GM19452 (cell line): ENCODE measurements around the gene FOXL1.

ENCODE experiments used
- ATAC-seq: cut with Tn5 transposase; IDR thresholded peaks from one replicate; pipeline ENCODE4 v1.9.1; 2021; ENCODE audit not compliant: unreplicated experiment

Gene FOXL1

DNA sequence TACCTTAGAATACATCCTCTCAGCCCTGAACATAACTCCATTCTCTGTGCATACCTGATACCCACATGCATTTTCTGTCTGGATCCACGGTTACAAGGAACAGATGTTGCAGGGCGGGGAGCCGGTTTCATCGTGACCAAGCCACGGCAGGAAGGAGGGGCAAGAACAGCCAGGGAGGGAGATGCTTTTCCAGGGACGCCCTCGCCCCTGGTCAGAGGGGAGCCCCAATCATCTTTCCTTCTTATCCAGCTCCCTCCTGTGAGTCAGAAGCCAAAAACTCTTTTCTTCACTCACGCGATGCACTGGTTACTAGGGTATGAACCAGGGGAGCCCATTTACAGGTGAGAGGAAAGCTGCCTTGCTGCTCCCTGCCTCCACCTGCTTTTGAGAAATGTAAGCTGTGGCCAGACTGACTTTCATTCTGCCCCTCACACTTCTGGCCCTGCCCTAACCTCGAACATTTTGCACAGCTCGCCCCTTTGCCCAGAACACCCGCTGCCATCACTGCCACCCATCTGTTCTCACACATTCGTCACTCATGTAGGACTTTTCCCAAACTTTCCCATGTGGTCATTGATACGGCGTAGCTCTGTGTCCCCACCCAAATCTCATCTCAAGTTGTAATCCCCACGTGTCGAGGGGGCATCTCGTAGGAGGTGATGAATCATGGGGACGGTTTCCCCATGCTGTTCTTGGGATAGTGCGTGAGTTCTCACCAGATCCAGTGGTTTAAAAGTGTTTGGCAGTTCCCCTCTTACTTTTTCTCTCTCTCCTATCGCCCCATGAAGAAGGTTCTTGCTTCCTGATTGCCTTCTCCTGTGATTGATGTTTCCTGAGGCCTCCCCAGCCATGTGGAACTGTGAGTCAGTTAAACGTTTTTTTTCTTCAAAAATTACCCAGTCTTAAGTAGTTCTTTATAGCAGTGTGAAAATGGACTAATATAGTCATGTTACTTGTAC, 20.5 kb downstream of the FOXL1 start:
- ATAC-seq: no peak

DNA sequence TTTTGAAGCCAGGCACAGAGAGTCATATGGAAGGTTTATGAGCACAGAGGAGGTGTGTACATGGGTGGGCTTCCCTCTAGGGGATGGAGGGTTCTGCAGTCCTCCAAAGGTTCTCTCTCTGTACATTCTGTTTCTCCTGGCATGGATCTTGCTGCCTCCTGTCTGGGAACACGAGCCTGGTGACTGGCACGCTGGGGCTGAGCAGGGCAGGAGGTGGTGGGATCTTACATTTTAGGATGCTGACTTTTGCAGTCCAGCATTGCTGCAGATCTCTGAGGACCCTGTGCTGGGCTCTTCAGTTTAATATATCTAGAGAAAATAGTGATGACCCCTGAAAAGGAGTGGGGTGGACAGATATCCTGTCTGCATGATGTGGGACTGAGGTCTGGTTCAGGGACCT, 23.0 kb downstream of the FOXL1 start:
- no peak for ATAC-seq

DNA sequence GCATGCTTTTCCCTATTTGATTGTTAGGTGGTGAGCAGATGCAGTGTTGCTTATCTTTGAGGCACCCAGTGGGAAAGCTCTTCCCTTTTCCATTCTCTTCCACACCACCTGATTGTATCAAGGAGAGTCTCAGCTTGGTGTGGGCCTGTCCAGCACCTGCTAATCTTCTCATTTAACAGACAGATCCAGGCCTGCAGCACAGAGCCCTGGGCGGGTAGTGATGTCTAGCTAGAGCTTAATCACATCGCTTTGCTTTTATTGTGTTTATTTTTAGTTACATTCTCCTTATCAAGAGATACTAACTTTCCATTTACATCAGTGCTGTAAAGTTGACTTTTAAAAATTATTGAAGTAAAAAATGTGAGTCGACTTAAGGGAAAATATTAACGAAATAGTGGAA, 24.2 kb downstream of the FOXL1 start:
- ATAC-seq: no peak

DNA sequence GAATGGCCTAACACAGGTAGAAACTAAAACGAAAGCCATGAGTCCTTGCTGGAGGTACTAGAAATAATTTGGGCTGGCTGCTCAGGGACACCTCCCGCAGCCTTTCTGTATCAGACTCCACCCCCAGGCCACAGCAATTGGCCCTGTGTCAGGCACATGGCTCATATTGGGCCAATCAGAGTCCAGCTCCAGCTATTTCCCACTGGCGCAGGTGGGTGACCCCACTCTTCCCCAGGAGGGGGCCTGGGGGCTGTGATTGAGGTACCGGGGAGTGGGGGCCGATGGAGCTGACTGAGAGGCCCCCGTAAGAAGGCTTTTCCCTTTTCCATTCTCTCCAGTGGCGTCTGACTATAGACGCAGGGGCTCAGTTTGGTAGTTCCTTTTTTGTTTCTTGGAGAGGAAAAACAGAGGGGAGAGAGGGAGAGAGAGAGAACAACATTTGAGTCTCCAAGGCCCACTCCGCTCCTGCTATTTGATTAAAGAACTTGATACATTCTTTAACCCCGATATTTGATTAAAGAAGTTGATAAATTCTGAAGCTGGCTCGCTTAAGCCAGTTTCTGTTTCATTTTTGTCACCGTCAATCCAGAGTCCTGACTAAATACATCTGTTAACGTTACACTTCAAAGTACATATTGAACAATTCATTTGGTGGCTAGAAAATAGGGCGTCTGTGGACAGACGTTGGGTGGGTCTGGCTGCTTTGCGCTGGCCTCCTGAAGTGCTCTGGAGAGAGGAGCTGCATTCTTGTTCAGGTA, 26.3 kb downstream of the FOXL1 start:
- peak; percentile 76 for ATAC-seq

DNA sequence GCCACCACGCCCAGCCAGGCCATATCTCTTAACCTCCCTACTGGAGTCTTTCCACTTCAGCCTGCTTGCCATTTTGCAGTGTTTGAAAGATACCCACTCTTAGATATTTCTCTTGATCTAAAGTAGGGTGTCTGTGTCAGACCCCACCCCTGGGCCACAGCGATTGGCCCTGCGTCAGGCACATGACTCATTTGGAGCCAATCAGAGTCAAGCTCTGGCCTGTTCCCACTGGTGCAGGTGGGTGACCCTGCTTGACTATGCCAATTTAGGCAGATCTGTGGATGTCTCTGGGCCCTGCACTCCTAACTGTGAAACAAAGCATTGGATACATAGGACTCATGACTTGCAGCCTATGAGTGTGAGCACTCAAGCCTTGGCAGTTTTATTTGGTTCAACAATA, 27.6 kb downstream of the FOXL1 start:
- no peak for ATAC-seq

DNA sequence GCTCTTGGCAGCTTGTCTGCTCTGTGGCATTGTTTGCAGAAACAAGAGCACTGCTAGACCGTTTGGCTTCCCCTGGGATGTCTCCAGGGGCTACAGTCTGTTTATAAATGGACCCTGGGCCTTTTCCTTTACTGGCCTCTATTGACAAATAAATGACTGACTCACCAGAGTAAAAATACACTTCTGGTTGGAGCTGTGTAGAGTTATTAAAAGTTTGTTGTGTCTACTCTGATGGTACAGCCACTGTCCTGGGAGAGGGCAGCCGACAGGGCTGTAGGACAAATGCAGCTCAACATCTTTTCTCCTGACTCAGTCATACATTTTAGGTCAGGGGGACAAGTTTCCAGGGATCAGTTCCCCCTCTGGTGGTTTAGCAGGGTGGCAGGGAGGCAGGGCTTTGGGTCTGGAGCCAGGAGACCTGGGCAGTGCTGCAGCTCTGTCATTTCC, 30.0 kb downstream of the FOXL1 start:
- ATAC-seq: no peak

DNA sequence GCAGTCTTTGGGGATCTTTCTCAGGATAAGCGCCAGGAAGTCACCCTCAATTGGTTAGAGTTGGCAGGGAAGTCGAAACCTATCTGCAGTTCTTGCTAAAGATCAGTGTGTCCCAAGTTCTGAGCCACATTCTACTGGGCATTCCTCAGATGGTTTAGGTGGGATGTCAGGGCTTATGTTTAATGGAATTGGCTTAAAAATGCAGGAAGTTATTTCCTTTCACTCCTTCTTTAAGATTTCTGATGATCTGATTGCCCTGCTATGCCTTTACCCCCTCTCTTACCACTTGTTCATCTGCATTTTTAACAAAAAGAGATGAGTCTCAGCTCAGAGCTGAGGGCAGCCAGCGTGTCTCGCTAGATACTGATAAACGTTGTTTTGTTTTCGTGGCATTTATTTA, 30.8 kb downstream of the FOXL1 start:
- ATAC-seq: no peak

DNA sequence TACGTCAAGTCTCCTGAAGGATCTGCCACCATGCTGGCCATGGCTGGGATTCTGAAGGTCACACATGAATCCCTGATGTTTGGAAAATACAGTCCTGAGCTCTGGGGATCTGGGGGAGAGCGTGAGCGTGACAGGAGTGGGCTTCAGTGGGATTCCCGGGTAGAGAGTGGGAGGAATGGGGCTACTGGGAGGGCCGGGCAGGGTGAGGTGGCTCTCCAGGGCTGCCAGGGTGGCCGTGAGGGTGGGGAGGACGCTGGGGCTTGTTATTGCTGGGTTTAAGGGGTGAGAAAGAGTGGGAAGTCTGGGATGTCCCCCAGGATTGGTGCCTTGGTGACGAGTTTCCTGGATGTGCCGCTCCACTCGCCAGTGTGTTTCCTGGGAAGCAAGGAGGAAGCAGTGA, 31.3 kb downstream of the FOXL1 start:
- ATAC-seq: no peak

DNA sequence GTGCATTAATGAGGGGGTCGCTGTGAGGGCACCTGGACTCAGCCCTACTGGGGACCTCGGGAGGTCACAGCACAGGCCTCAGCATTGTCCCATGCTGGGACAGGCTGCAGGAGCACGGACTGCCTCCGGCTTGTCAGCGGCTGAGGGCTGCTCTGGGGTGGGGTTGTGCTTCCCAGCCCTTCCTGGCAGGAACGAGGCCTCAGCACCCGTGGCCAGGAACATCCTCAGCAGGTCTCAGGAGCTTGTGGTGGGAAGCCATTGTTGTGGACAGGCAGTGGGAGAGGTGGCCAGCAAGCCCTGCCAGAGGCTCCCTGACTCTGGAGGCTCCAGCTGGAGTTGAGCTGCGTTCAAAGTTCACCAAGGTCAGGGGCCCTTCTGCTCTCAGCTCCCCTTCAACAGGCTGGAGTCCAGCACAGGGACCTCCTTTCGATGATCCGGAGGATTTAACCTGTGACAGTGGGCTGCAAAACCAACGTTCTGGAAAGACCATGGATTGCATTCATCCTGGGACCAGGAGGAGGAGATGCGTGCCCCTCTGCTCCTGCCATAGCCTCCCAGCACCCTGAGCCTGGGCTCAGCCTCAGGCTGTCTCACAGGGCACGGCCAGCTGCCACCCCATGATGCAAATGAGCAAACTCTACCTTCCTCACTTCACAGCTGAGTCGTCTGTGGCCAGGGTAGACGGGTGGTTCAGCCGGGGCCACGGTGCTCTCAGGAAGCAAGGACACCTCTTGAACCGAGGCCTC, 32.6 kb downstream of the FOXL1 start:
- no peak for ATAC-seq

DNA sequence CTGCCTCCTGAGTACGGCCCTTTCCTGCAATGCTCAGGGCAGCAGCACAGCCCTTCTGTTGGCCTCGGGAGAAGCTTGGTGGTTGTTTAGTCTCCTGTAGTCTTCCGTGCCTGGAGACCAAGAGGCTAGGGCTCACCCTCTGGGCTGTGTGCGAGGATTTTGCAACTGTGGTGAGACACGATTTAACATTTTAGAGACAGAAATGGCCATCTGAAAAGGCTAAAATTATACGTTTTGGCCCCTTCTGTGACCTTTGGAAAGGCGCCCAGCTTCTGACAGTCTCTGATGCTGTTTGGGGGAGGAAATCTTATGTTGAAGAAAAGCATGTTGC, 33.1 kb downstream of the FOXL1 start:
- ATAC-seq: no peak

DNA sequence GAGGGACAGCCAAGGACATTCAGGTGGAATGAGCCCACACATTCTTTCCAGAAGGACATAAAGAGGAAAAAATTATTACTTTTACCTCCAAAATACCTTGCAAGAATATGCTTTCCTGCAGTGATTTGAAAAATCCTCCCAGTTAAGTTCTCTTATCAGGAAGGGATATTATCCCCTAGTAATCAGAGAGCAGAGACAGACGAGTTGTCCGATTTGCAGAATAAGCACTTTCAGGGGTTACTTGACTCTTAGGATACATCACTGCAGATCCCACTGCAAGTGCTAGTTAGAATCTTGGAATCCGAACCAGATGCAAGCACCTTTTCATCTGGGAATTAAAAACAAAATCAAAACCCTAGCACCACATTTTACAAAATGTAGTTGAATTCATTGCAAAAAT, 33.6 kb downstream of the FOXL1 start:
- ATAC-seq: no peak

DNA sequence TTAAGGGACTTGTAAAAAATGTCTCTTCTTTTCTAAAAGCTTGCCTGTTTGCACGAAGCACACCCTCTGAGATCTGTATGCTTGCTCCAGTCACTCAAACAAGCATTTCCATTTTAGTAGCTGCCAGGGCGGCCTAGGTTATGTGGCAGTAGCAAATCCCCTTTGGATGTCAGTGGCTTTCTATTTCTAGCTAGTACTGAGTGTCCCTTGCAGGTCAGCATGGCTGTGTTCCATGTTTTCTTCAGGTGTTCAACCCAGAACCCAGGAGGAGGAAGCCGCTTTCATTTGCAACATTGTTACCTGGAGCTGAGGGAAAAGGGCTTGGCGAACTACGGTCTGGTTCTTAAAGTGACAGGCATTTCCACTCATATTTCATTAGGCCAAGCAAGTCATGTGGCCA, 36.4 kb downstream of the FOXL1 start:
- no peak for ATAC-seq

DNA sequence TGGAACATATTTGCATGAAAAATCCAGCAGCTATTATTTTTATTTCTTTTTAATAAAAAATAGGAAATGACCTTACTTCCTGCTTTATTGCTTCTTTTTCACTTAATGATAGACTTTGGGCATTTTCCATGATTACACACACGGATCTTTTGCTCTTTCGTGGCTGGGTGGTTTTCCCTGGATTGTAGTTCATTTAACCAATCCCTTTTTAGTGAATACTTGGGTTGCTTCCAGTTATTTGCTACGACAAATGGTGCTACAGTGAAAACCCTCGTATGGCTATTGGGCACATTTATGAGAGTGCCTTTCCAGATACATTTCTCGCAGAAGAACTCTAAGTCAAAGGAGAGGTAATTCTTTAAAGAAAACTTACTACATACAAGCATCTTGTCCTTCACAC, 38.6 kb downstream of the FOXL1 start:
- no peak for ATAC-seq

DNA sequence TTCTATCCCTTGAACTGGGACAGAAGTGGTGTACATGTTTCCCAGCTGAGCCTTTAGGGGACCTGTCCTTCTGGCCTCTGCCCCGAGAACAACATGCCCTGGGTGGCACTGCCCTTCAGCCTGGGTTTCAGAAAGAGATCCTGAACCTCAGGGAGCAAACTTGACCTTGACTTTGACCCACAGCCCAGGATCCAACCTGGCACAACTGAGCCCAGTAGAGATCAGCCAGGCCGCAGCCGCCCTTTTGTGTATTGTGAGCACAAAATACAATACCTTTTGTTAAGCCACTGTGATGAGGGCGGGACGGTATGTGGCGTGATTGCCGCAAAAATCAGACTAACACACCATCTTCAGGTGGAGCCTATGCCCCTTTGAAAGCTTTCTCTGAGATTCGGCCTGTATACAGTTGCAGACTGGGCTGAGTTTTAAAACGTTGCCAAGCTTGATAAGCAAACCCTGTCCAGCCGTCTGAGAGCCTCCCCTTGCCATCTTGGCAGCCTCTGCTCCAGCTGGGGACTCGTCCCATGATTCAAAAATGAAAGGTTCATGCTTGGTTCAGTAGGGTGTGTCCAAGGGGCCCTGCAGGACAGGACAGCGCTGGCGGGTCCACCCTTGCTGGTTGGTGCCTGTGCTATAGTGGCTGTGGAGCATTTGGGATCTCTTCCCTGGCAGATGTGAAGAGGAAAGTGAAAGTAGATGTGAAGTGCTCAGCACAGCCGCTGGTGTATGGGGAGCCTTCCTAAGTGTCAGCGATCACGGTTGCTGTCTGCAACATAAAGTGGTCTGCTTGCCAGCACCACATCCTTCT, 40.3 kb downstream of the FOXL1 start:
- ATAC-seq: no peak

DNA sequence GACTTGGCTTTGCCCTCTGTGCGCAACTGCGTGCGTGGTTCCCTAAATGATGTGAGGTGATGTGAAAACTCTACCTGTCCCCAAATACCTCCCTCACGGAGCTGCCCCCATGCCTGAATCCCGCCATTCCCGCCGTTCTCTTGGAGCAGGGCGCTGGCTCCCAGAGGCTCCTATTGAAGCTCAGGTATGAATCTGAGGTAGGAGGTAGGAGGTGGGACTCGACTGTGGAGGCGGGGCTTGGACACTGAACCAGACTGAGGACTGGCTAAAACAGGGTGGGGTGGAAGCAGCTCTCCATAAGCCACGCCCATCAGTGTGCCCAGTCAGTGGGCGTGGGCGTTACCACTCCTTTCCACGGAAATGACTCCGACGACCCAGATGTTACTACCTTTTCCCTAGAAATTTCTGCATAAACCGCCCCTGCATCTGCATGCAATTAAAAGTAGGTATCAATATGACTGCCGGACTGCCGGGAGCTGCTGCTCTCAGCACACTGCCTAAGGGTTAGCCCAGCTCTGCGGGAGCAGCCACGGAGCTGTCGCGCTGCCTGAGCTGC, 41.0 kb downstream of the FOXL1 start:
- ATAC-seq: no peak

DNA sequence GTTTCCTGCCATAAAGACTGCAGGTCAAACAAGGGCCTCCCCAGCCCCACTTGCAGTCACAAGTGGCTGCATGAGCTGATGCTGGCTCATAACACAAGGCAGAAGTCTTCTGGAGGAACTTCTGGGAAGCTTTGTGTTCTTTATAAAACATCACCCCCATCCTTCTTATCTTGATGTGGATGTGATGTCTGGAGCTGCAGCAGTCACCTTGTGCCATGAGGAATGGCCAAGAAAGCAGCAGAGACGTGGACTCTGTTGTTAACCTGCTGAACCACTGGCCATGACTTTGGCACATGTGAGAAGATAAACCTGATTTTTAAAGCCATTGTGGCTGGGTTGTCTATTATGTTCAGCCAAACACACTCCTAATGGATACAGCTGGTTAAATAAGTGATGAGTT, 41.8 kb downstream of the FOXL1 start:
- ATAC-seq: no peak

DNA sequence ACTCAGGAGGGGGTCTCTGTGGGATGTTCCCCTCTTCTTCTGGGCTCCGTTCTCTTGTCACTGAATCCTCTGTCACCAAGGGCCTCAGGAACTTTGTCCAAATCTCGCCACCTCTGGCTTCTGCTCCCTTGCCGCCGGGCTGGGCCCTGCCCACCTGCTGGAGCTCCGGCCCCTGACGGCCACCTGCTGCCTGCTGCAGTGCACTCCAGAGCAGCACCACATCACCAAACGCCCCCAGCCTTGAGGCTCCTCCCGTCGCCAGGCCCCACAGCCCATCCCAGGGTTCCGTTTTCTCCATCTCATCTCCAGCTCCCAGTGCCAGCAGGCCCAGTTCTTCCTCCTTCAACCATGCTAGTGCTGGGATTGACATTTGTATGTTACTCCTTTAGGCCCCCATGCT, 43.6 kb downstream of the FOXL1 start:
- ATAC-seq: no peak

DNA sequence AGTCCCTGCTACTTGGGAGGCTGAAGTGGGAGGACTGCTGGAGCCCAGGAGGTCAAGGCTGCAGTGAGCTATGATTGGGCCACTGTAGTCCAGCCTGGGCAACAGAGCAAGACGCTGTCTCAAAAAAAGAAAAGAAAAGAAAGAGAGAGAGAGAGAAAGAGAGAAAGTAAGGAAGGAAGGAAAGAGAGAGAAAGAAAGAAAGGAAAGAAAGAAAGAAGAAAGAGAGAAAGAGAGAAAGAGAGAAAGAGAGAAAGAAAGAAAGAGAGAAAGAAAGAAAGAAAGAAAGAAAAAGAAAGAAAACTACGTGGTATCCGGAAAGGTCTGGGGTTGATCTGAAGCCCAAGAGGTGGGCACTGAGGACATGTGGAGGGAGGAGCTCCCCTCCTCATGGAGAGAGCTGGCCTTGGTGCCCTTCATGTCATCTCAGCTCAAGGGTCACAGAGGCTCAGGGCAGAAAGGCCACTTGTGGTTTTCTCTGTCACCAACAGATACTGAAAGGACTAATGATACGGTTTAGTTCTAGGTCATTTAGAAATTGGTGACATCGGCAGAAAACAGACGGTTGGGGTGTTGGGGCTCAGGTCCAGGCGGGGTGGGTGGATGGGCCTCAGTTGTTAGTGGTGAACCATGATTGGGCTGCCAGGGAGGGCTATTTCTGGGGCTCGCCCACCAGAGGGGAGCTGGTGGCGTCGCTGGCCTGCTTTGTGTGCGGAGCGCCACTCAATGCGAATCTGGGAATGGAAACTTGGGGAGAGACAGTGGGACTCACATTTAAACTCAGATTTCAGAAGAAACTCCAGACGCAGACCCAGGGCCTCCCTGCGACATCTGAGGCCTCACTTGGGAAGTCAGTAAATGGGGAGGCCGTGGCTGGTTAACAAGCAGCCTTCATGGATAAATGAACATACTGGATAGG, 44.6 kb downstream of the FOXL1 start:
- no peak for ATAC-seq

DNA sequence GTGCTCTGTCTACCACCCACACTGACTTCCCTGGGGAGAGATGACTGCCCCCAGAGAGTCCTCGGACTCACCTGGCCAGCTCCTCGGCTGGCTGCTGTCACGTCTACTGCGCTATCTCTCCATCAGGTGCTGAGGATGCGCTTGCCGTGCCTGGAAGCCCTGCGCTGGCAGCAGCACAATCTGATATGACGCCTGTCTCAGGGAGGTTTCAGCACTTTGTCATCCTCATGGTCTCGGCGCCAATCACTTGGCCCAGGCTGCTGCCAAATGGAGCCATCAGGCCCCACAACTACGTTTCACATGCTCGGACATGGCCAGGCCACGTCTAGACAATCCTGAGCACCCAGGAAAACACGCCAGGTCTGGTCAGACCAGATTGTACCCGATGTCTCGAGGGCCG, 46.7 kb downstream of the FOXL1 start:
- no peak for ATAC-seq
